ENCODE results near the gene RPUSD1. TPM values are rescaled to one million over a fixed set of nuclear protein-coding genes. Genes with fewer than 3 reads are reported as not detected.

RPUSD1 gene
- total RNA-seq, 1 experiment from 2014 or later: 45.1 TPM

GRCh38 chr16:795580-796229, 7.5 kb upstream of the RPUSD1 start (continued):
- no peak for TF ChIP-seq CTCF (IDR thresholded peaks at IDR 0.05)
- TF ChIP-seq ZNF425 (CRISPR knock-in tag; conservative IDR thresholded peaks at IDR 0.05): no peak

- H3K4me1 Mint-ChIP-seq: no peaks in the 10 kb centered on the region
- DNase-seq (ENCODE audit: low spot score): no peak
- ChIA-PET CTCF (interaction anchor here (0.5 to 1.6 kb wide), 3 partner anchors 14 to 110 kb away, joined by 3 read pairs; no protein-coding TSS in a partner anchor), POLR2A (no interaction called here)
- peaks cover 21% of the 10 kb centered on the region for H3K36me3 Mint-ChIP-seq
- H3K9me3 Mint-ChIP-seq: no peaks in the 10 kb centered on the region
- ATAC-seq: no peak
- no peaks in the 10 kb centered on the region for H3K27me3 Mint-ChIP-seq (ENCODE audit: low read depth)
- H3K27ac Mint-ChIP-seq: no peak overlapping the region
- no peak for TF ChIP-seq CDX4 (CRISPR knock-in tag; IDR thresholded peaks at IDR 0.05; ENCODE audit: borderline replicate concordance)
- TF ChIP-seq GRHL2 (CRISPR knock-in tag; IDR thresholded peaks at IDR 0.05; ENCODE audit: insufficient replicate concordance, severe bottlenecking): no peak
- TF ChIP-seq EMX1 (CRISPR knock-in tag; IDR thresholded peaks at IDR 0.05): no peak
- TF ChIP-seq PRDM15 (CRISPR knock-in tag; IDR thresholded peaks at IDR 0.05): no peak
- no peak for TF ChIP-seq MYBL2 (CRISPR knock-in tag; IDR thresholded peaks at IDR 0.05)
- no peak for TF ChIP-seq E2F1 (CRISPR knock-in tag; IDR thresholded peaks at IDR 0.05)
- TF ChIP-seq ZMAT4 (CRISPR knock-in tag; IDR thresholded peaks at IDR 0.05): no peak
- no peak for TF ChIP-seq PREB (CRISPR knock-in tag; IDR thresholded peaks at IDR 0.05; ENCODE audit: borderline replicate concordance)
- TF ChIP-seq NFE2L1 (CRISPR knock-in tag; IDR thresholded peaks at IDR 0.05): no peak
- TF ChIP-seq MXD4 (CRISPR knock-in tag; IDR thresholded peaks at IDR 0.05; ENCODE audit: borderline replicate concordance): no peak
- TF ChIP-seq ZBTB21 (CRISPR knock-in tag; IDR thresholded peaks at IDR 0.05; ENCODE audit: borderline replicate concordance): no peak
- TF ChIP-seq SP1 (CRISPR knock-in tag; conservative IDR thresholded peaks at IDR 0.05): no peak
- TF ChIP-seq E2F4 (CRISPR knock-in tag; IDR thresholded peaks at IDR 0.05; ENCODE audit: borderline replicate concordance, low read depth): no peak
- TF ChIP-seq ZNF416 (CRISPR knock-in tag; IDR thresholded peaks at IDR 0.05): no peak
- no peak for TF ChIP-seq CBFB (CRISPR knock-in tag; IDR thresholded peaks at IDR 0.05; ENCODE audit: low read depth)
- TF ChIP-seq USF1 (CRISPR knock-in tag; IDR thresholded peaks at IDR 0.05): no peak
- TF ChIP-seq NR1H2 (CRISPR knock-in tag; IDR thresholded peaks at IDR 0.05): no peak
- no peak for TF ChIP-seq ZNF263 (CRISPR knock-in tag; IDR thresholded peaks at IDR 0.05; ENCODE audit: low read depth)
- no peak overlapping the region for H3K4me3 Mint-ChIP-seq
Measured at GRCh38 chr16:794853-795466, 6.8 kb upstream of the RPUSD1 start.
